MM.1S (cell line): ENCODE data around the gene ARHGEF26.

ENCODE experiments used
- DNase-seq: peaks from one replicate; pipeline ENCODE4 v3.0.0-alpha.2; 2015
- H2AFZ ChIP-seq: fragments of 300-600 bp; sonication (generic); 2 replicates; pipeline ENCODE4 v1.6.0; 2016; ENCODE audit warnings: antibody characterized with exemption, low read length
- H3F3A ChIP-seq: fragments of 300-600 bp; sonication (generic); 2 replicates; pipeline ENCODE4 v1.6.1; 2016; ENCODE audit warnings: mild to moderate bottlenecking, antibody characterized with exemption, low read length, moderate library complexity, mixed read lengths; ENCODE audit not compliant: insufficient read depth
- H3K27ac ChIP-seq: fragments of 300-600 bp; sonication (generic); 2 replicates; pipeline ENCODE4 v1.5.1; 2016; ENCODE audit warnings: mild to moderate bottlenecking, low read length
- H3K27me3 ChIP-seq: fragments of 300-600 bp; sonication (generic); replicated peaks from 2 replicates; pipeline ENCODE4 v1.6.0; 2016; ENCODE audit warnings: low read length; ENCODE audit not compliant: insufficient read depth
- H3K36me3 ChIP-seq: fragments of 300-600 bp; sonication (generic); replicated peaks from 2 replicates; pipeline ENCODE4 v1.6.1; 2016; ENCODE audit warnings: mild to moderate bottlenecking, low read length, mixed read lengths; ENCODE audit not compliant: insufficient read depth
- H3K4me1 ChIP-seq: fragments of 300-600 bp; sonication (generic); 2 replicates; pipeline ENCODE4 v1.6.1; 2016; ENCODE audit warnings: low read length, mixed read lengths
- H3K4me2 ChIP-seq: fragments of 300-600 bp; sonication (generic); 2 replicates; pipeline ENCODE4 v1.6.0; 2016; ENCODE audit warnings: low read depth, low read length
- H3K4me3 ChIP-seq: fragments of 300-600 bp; sonication (generic); 2 replicates; pipeline ENCODE4 v1.5.1; 2016; ENCODE audit warnings: low read length, mixed read lengths
- H3K79me2 ChIP-seq: fragments of 300-600 bp; sonication (generic); 2 replicates; pipeline ENCODE4 v1.6.1; 2016; ENCODE audit warnings: mixed run types, low read length, mixed read lengths
- H3K9ac ChIP-seq: fragments of 300-600 bp; sonication (generic); 2 replicates; pipeline ENCODE4 v1.6.1; 2016; ENCODE audit warnings: low read length, mixed read lengths
- H3K9me2 ChIP-seq: fragments of 300-600 bp; sonication (generic); replicated peaks from 2 replicates; pipeline ENCODE4 v1.6.1; 2016; ENCODE audit warnings: mild to moderate bottlenecking, low read length, mixed read lengths; ENCODE audit not compliant: insufficient read depth
- H3K9me3 ChIP-seq: fragments of 300-600 bp; sonication (generic); replicated peaks from 2 replicates; pipeline ENCODE4 v1.6.1; 2016; ENCODE audit warnings: mild to moderate bottlenecking, low read length, mixed read lengths; ENCODE audit not compliant: insufficient read depth
- H4K20me1 ChIP-seq: fragments of 300-600 bp; sonication (generic); 2 replicates; pipeline ENCODE4 v1.6.1; 2016; ENCODE audit warnings: mild to moderate bottlenecking, low read length, moderate library complexity, mixed read lengths; ENCODE audit not compliant: insufficient read depth
- CTCF ChIP-seq: fragments of 300-600 bp; sonication (generic); IDR thresholded peaks from 2 replicates; pipeline ENCODE4 v1.5.1; 2016; ENCODE audit warnings: antibody characterized with exemption, low read length, mixed read lengths
- EZH2 ChIP-seq: fragments of 300-600 bp; sonication (generic); optimal IDR thresholded peaks from 2 replicates; pipeline ENCODE3; 2017; ENCODE audit warnings: low read depth, mild to moderate bottlenecking, antibody characterized with exemption, low read length, mixed read lengths
- EZH2phosphoT487 ChIP-seq: fragments of 300-600 bp; sonication (generic); IDR thresholded peaks from 2 replicates; pipeline ENCODE4 v1.6.1; 2018; ENCODE audit warnings: antibody characterized with exemption, low read length

ARHGEF26 gene

GRCh38 chr3:154122552-154122911, 1.3 kb downstream of the ARHGEF26 start:
- no peak overlapping the region for H3K27ac ChIP-seq
- H3K9ac ChIP-seq: peak overlapping the region; percentile 62
- H3K9me2 ChIP-seq: no peaks in the 10 kb centered on the region
- peak overlapping the region; percentile 97 for H2AFZ ChIP-seq
- TF ChIP-seq EZH2 (no peak), CTCF (no peak), EZH2phosphoT487 (no peak)
- H3K79me2 ChIP-seq: no peaks in the 10 kb centered on the region
- H3F3A ChIP-seq: 0 out of 2 replicates have a peak, but pooled peaks cover 4% of the 10 kb centered on the region
- no peaks in the 10 kb centered on the region for H4K20me1 ChIP-seq
- peak overlapping the region; percentile 98 for H3K4me2 ChIP-seq
- no peaks in the 10 kb centered on the region for H3K9me3 ChIP-seq
- peak overlapping the region; percentile 86 for H3K4me3 ChIP-seq
- DNase-seq: no peak
- H3K27me3 ChIP-seq: no peaks in the 10 kb centered on the region
- peaks cover 11% of the 10 kb centered on the region for H3K4me1 ChIP-seq
- H3K36me3 ChIP-seq: no peaks in the 10 kb centered on the region

- Histone ChIP-seq H4K20me1 (no peaks in the 10 kb centered on the region), H3F3A (0 out of 2 replicates have a peak, but pooled peaks cover 4% of the 10 kb centered on the region), H3K4me1 (peaks cover 11% of the 10 kb centered on the region), H2AFZ (peak overlapping the region; percentile 97), H3K79me2 (no peaks in the 10 kb centered on the region), H3K9ac (peak overlapping the region; percentile 62; the same call in 1 of the 2 replicates), H3K4me2 (peak overlapping the region; percentile 98), H3K9me2 (no peaks in the 10 kb centered on the region), H3K9me3 (no peaks in the 10 kb centered on the region), H3K4me3 (peak overlapping the region; percentile 86), H3K36me3 (no peaks in the 10 kb centered on the region), H3K27me3 (no peaks in the 10 kb centered on the region), H3K27ac (no peak overlapping the region)
- DNase-seq: peak; percentile 70
- TF ChIP-seq EZH2phosphoT487 (no peak), EZH2 (no peak), CTCF (no peak)
Observed at GRCh38 chr3:154122912-154123559, 1.8 kb downstream of the ARHGEF26 start.

GRCh38 chr3:154123906-154124305, 2.7 kb downstream of the ARHGEF26 start:
- Histone ChIP-seq H3K9me3 (no peaks in the 10 kb centered on the region), H3K4me3 (no peak overlapping the region), H3K4me2 (no peak overlapping the region)

More at GRCh38 chr3:154123906-154124305, 2.7 kb downstream of the ARHGEF26 start:
- H3K4me1 ChIP-seq: peaks cover 11% of the 10 kb centered on the region
- TF ChIP-seq CTCF (no peak), EZH2 (no peak), EZH2phosphoT487 (no peak)
- no peaks in the 10 kb centered on the region for H4K20me1 ChIP-seq
- no peak overlapping the region for H3K27ac ChIP-seq
- no peaks in the 10 kb centered on the region for H3K9me2 ChIP-seq
- no peak overlapping the region for H2AFZ ChIP-seq
- H3F3A ChIP-seq: 0 out of 2 replicates have a peak, but pooled peaks cover 4% of the 10 kb centered on the region
- H3K9ac ChIP-seq: no peak overlapping the region
- H3K27me3 ChIP-seq: no peaks in the 10 kb centered on the region
- no peaks in the 10 kb centered on the region for H3K36me3 ChIP-seq
- no peaks in the 10 kb centered on the region for H3K79me2 ChIP-seq
- DNase-seq: no peak
